SK-N-SH (cell line): ENCODE measurements around the gene DNMBP. TPM values are rescaled to one million over a fixed set of nuclear protein-coding genes. Genes with fewer than 3 reads are reported as not detected.

ENCODE experiments used
- CTCF ChIA-PET: fragments of 300-600, 350-600 bp; formaldehyde crosslinking; extraction: SDS; loops from one replicate; lab custom pipeline; 2021; lab: Yijun Ruan, JAX
- POLR2A ChIA-PET: fragments of 350-600 bp; sonication (Branson Sonifier 250); formaldehyde crosslinking; extraction: SDS; loops from one replicate; lab custom pipeline; 2020; ENCODE audit warnings: antibody characterized with exemption, inconsistent platforms; lab: Yijun Ruan, JAX
- DNase-seq: peaks from one replicate; pipeline ENCODE4 v3.0.0; 2012
- H2AFZ ChIP-seq: fragments of 200-600 bp; sonication (generic); 2 replicates; pipeline ENCODE4 v1.8.1; 2016; ENCODE audit warnings: antibody characterized with exemption, mild to moderate bottlenecking, low read depth
- H3F3A ChIP-seq: fragments of 200-600 bp; sonication (generic); replicated peaks from 2 replicates; pipeline ENCODE3; 2016; ENCODE audit warnings: antibody characterized with exemption, mild to moderate bottlenecking; ENCODE audit not compliant: insufficient read depth
- H3K27ac ChIP-seq, 2 experiments: fragments of 200-500 bp in 1 of 2; fragments of 200-600 bp in 1 of 2; sonication (Bioruptor generic) in 1 of 2; sonication (generic), shearing (Covaris generic) in 1 of 2; 2 replicates each; pipeline versions ENCODE4 v1.5.1 to v1.6.1; 2014 to 2016; ENCODE audit warnings: low read depth in 2 of 2, inconsistent platforms in 1 of 2, low read length in 1 of 2, mild to moderate bottlenecking in 1 of 2, mixed read lengths in 1 of 2
- H3K27me3 ChIP-seq: fragments of 200-600 bp; sonication (generic), shearing (Covaris generic); 2 replicates; pipeline ENCODE4 v1.6.1; 2016; ENCODE audit warnings: mixed run types; ENCODE audit not compliant: insufficient read depth
- H3K36me3 ChIP-seq, 2 experiments: fragments of 200-500 bp in 1 of 2; fragments of 200-600 bp in 1 of 2; sonication (Bioruptor generic) in 1 of 2; sonication (generic) in 1 of 2; replicated peaks in 1 of 2; 2 replicates each; pipeline versions ENCODE3 to v1.5.1; 2014 to 2016; ENCODE audit warnings: low read length in 1 of 2, mild to moderate bottlenecking in 1 of 2; ENCODE audit not compliant: insufficient read depth in 2 of 2, control insufficient read depth in 1 of 2
- H3K4me1 ChIP-seq, 2 experiments: fragments of 200-500 bp in 1 of 2; fragments of 200-600 bp in 1 of 2; sonication (Bioruptor generic) in 1 of 2; sonication (generic), shearing (Covaris generic) in 1 of 2; 2 replicates each; pipeline versions ENCODE4 v1.5.1 to v1.6.1; 2014 to 2016; ENCODE audit warnings: low read depth in 1 of 2, low read length in 1 of 2, mixed run types in 1 of 2; ENCODE audit not compliant: insufficient read depth in 2 of 2, control insufficient read depth in 1 of 2
- H3K4me2 ChIP-seq: fragments of 200-600 bp; sonication (generic), shearing (Covaris generic); 2 replicates; pipeline ENCODE4 v1.6.1; 2017; ENCODE audit warnings: mixed run types
- H3K4me3 ChIP-seq, 2 experiments: fragments of 200-500 bp in 1 of 2; fragments of 200-600 bp in 1 of 2; sonication (Bioruptor generic) in 1 of 2; sonication (generic), shearing (Covaris generic) in 1 of 2; 2 replicates each; pipeline versions ENCODE4 v1.5.1 to v1.8.1; 2014 to 2016; ENCODE audit warnings: low read depth in 2 of 2, inconsistent platforms in 1 of 2, low read length in 1 of 2, mild to moderate bottlenecking in 1 of 2, mixed read lengths in 1 of 2, moderate library complexity in 1 of 2
- H3K79me2 ChIP-seq: fragments of 200-600 bp; sonication (generic); 2 replicates; pipeline ENCODE4 v1.8.1; 2017; ENCODE audit warnings: mild to moderate bottlenecking; ENCODE audit not compliant: insufficient read depth
- H3K9ac ChIP-seq: fragments of 200-600 bp; sonication (generic); 2 replicates; pipeline ENCODE4 v1.6.1; 2017; ENCODE audit warnings: mixed run types
- H3K9me2 ChIP-seq: fragments of 200-600 bp; sonication (generic); 2 replicates; pipeline ENCODE4 v1.6.1; 2017; ENCODE audit warnings: mixed run types
- H3K9me3 ChIP-seq: fragments of 200-600 bp; sonication (generic); 2 replicates; pipeline ENCODE4 v1.6.1; 2017; ENCODE audit warnings: mixed run types, mild to moderate bottlenecking, moderate library complexity
- H4K20me1 ChIP-seq: fragments of 200-600 bp; sonication (generic); 2 replicates; pipeline ENCODE4 v1.6.1; 2017; ENCODE audit warnings: mild to moderate bottlenecking, mixed run types; ENCODE audit not compliant: insufficient read depth
- CTCF ChIP-seq: fragments of 200-600 bp; sonication (generic); IDR thresholded peaks from 2 replicates; pipeline ENCODE4 v1.6.1; 2017; ENCODE audit warnings: antibody characterized with exemption, mild to moderate bottlenecking, moderate library complexity
- ELF1 ChIP-seq: IDR thresholded peaks from 2 replicates; pipeline ENCODE4 v1.4.0; 2012
- EZH2phosphoT487 ChIP-seq: fragments of 200-600 bp; sonication (generic); IDR thresholded peaks from 2 replicates; pipeline ENCODE4 v1.6.1; 2017; ENCODE audit warnings: low read depth, mixed run types, mild to moderate bottlenecking, antibody characterized with exemption, moderate library complexity, borderline replicate concordance
- FOSL2 ChIP-seq: IDR thresholded peaks from 2 replicates; pipeline ENCODE4 v1.4.0; 2012; ENCODE audit warnings: low read depth, mild to moderate bottlenecking, moderate library complexity, borderline replicate concordance
- GABPA ChIP-seq: IDR thresholded peaks from 2 replicates; pipeline ENCODE4 v1.4.0; 2012; ENCODE audit warnings: low read depth, mild to moderate bottlenecking
- IRF3 ChIP-seq: fragments of 150-350 bp; IDR thresholded peaks from 2 replicates; pipeline ENCODE4 v1.6.1; 2016; ENCODE audit warnings: mild to moderate bottlenecking, low read depth, low read length
- JUND ChIP-seq: IDR thresholded peaks from 2 replicates; pipeline ENCODE4 v1.4.0; 2012
- MXI1 ChIP-seq: IDR thresholded peaks from 2 replicates; pipeline ENCODE4 v1.6.1; 2012; ENCODE audit warnings: mild to moderate bottlenecking, low read depth, low read length, improper control_type of control experiment
- PBX3 ChIP-seq: IDR thresholded peaks from 2 replicates; pipeline ENCODE4; 2012
- RAD21 ChIP-seq: IDR thresholded peaks from 2 replicates; pipeline ENCODE4 v1.6.1; 2012; ENCODE audit warnings: mild to moderate bottlenecking, low read length
- TAF1 ChIP-seq: IDR thresholded peaks from 2 replicates; pipeline ENCODE4 v1.6.1; 2012; ENCODE audit warnings: low read depth, mild to moderate bottlenecking, low read length, moderate library complexity, borderline replicate concordance
- TEAD4 ChIP-seq: IDR thresholded peaks from 2 replicates; pipeline ENCODE4 v1.4.0; 2012; ENCODE audit warnings: mild to moderate bottlenecking, borderline replicate concordance; ENCODE audit not compliant: insufficient read depth
- WGBS: methylation state at CpG from one replicate; pipeline ENCODE4 v1.1.6; 2017; ENCODE audit warnings: low lambda C conversion rate; 5-methylcytosine and 5-hydroxymethylcytosine counted together
- polyA plus RNA-seq, 3 experiments: library from polyadenylated mRNA; depleted of rRNA; stranded (reverse); fragments of >200 nt; gene quantifications; 2 replicates each; pipeline ENCODE4 v1.2.3, GENCODE V29; 2012
- TF ChIP-seq, protein P1 (sequence below): fragments of 150-350 bp; IDR thresholded peaks from 2 replicates; pipeline ENCODE4 v1.6.1; 2017; ENCODE audit warnings: antibody characterized with exemption, low read length, low read depth, borderline replicate concordance

DNMBP gene
- polyA plus RNA-seq, 1 of the 3 experiments (the other 2 are of a cell fraction): 40.2 TPM

DNA sequence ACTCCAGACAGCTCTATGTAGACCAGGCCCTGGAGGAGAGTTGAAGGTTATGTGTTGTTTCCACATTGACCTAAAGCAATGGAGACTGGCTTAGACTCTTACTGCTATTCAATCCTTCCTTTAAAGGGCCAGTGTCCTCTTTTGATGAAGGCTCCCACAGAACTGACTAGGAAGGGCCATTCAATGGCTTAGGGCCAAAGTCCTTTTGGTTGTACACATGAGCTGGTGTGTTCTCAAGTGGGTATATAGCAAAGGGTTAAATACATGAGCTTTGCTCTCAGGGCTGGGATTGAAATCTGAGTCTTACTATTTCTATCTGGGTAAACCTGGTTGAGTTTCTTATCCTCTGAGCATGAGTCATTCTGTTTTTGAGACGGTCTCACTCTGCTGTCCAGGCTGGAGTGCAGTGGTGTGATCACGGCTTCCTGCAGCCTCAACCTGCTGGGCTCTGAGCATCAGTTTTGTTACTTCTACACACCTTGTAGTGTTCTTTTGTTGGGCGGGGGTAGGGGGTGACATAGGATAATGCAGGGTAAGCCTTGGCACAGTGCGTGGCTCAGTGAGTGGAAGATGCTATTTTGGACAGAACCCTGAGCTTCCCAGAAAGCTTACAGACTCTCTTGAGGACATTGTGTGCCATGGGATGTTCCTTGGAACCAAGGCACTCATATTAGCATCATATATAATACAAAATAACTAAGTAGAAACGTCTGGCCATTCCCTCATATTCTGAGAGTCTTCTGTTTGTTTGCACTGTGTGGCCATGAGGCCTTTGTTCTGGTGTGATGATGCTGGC lies 137.2 kb downstream of the DNMBP start:
- Histone ChIP-seq H3K36me3 (peaks cover 18 to 34% of the 10 kb centered on the region in 2 experiments), H3K27me3 (no peaks in the 10 kb centered on the region), H3K4me2 (no peak overlapping the region; the same call in 1 of the 2 replicates), H3K9ac (no peak overlapping the region), H2AFZ (no peak overlapping the region), H3K27ac (peak overlapping the region in 1 of 2 experiments; percentile 28; a peak in 2 of 4 replicates), H3K4me1 (no peaks in the 10 kb centered on the region; a peak in 3 of 4 replicates), H3K4me3 (no peak overlapping the region), H3K79me2 (no peaks in the 10 kb centered on the region), H3K9me3 (no peaks in the 10 kb centered on the region), H3F3A (peaks cover 64% of the 10 kb centered on the region), H4K20me1 (0 out of 2 replicates have a peak, but pooled peaks cover under 1% of the 10 kb centered on the region), H3K9me2 (no peaks in the 10 kb centered on the region)
- TF ChIP-seq CTCF: no peak
- no peak for TF ChIP-seq IRF3
- TF ChIP-seq ELF1: no peak
- TF ChIP-seq EZH2phosphoT487: no peak
- no peak for TF ChIP-seq MXI1
- no peak for TF ChIP-seq RAD21
- no peak for TF ChIP-seq GABPA
- 0 out of 2 replicates have a peak, but pooled peaks have one; percentile 7 for TF ChIP-seq JUND
- no peak for TF ChIP-seq PBX3
- TF ChIP-seq FOSL2: peak; percentile 47; the same call in 1 of the 2 replicates
- TF ChIP-seq TEAD4: no peak
- no peak for TF ChIP-seq TAF1
- TF ChIP-seq, protein P1, sequence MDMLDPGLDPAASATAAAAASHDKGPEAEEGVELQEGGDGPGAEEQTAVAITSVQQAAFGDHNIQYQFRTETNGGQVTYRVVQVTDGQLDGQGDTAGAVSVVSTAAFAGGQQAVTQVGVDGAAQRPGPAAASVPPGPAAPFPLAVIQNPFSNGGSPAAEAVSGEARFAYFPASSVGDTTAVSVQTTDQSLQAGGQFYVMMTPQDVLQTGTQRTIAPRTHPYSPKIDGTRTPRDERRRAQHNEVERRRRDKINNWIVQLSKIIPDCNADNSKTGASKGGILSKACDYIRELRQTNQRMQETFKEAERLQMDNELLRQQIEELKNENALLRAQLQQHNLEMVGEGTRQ: no peak
- WGBS: 50% methylated on average over 5 of the region's 5 CpGs
- no peak for DNase-seq
- POLR2A ChIA-PET: no interaction called here
- CTCF ChIA-PET: interaction anchor here (0.5 to 1.3 kb wide), 2 partner anchors 137 to 157 kb away, joined by 3 to 4 read pairs; partner anchors contain the start of gene DNMBP
